GM12878 (cell line): ENCODE measurements around the gene CA9. TPM values are rescaled to one million over a fixed set of nuclear protein-coding genes. Genes with fewer than 3 reads are reported as not detected.

Source experiments
- ATAC-seq: fragments of 200-7000 bp; cut with Tn5 transposase; 3 replicates; pipeline ENCODE4 v1.9.1; 2020; ENCODE audit warnings: mild to moderate bottlenecking, moderate library complexity
- BruUV-seq: library from RNA; stranded (reverse); fragments of 400-500 nt; replicated peaks from 2 replicates; lab custom pipeline; 2021; lab: Mats Ljungman, UMichigan
- CTCF ChIA-PET: fragments of 300-600 bp; sonication (Branson Sonifier 250); formaldehyde crosslinking; extraction: SDS; loops from one replicate; lab custom pipeline; 2021; ENCODE audit warnings: inconsistent platforms; lab: Yijun Ruan, JAX
- POLR2A ChIA-PET: fragments of 350-600 bp; formaldehyde crosslinking; extraction: SDS; loops from one replicate; lab custom pipeline; 2021; ENCODE audit warnings: inconsistent platforms; lab: Charles Lee
- RAD21 ChIA-PET: fragments of 300-600 bp; sonication (Branson Sonifier 250); formaldehyde crosslinking; loops from one replicate; lab custom pipeline; 2023; ENCODE audit warnings: antibody characterized with exemption; ENCODE audit not compliant: unreplicated experiment; lab: Charles Lee
- SMC1A ChIA-PET: fragments of 300-600 bp; sonication (Branson Sonifier 250); formaldehyde crosslinking; loops from one replicate; lab custom pipeline; 2023; ENCODE audit not compliant: unreplicated experiment, uncharacterized antibody; lab: Charles Lee
- DNase-seq: peaks from one replicate; pipeline ENCODE4 v3.0.0-alpha.2; 2011; ENCODE audit warnings: low read depth, low spot score
- FAIRE-seq: peaks from 3 replicates; lab custom pipeline; 2011; peaks lifted over from hg19 to GRCh38; lab: Jason Lieb, UNC
- H2AFZ ChIP-seq: 2 replicates; pipeline ENCODE4 v1.6.0; 2011; ENCODE audit warnings: low read depth, low read length, control low read depth; ENCODE audit not compliant: control insufficient read depth
- H3K27ac ChIP-seq: 2 replicates; pipeline ENCODE4 v1.5.1; 2011; ENCODE audit warnings: control low read depth; ENCODE audit not compliant: control insufficient read depth, insufficient read depth
- H3K27me3 ChIP-seq, 2 experiments: replicated peaks in 1 of 2; 2 replicates each; pipeline versions ENCODE4 v1.6.0 to v1.6.1; 2011; ENCODE audit warnings: low read length in 1 of 2; ENCODE audit not compliant: control insufficient read depth in 2 of 2, insufficient read depth in 2 of 2
- H3K36me3 ChIP-seq, 2 experiments: 2 replicates each; pipeline ENCODE4 v1.5.1; 2011; ENCODE audit warnings: low read length in 1 of 2; ENCODE audit not compliant: control insufficient read depth in 2 of 2, insufficient read depth in 2 of 2
- H3K4me1 ChIP-seq: 2 replicates; pipeline ENCODE4 v1.6.1; 2011; ENCODE audit warnings: mild to moderate bottlenecking, low read length, moderate library complexity, mixed read lengths; ENCODE audit not compliant: control insufficient read depth, insufficient read depth
- H3K4me2 ChIP-seq: 2 replicates; pipeline ENCODE4 v1.6.0; 2011; ENCODE audit warnings: control low read depth; ENCODE audit not compliant: control insufficient read depth, insufficient read depth
- H3K4me3 ChIP-seq: fragments of 200-600 bp; sonication (generic); 2 replicates; pipeline ENCODE4 v1.5.1; 2016
- H3K79me2 ChIP-seq: 2 replicates; pipeline ENCODE4 v1.6.0; 2011; ENCODE audit warnings: low read length; ENCODE audit not compliant: control insufficient read depth, insufficient read depth
- H3K9ac ChIP-seq: 2 replicates; pipeline ENCODE4 v1.8.0; 2011; ENCODE audit warnings: low read length, control low read depth, mixed read lengths; ENCODE audit not compliant: control insufficient read depth, insufficient read depth
- H3K9me3 ChIP-seq: replicated peaks from 3 replicates; pipeline ENCODE4 v1.5.1; 2011; ENCODE audit warnings: mild to moderate bottlenecking, low read length; ENCODE audit not compliant: control insufficient read depth, insufficient read depth
- H4K20me1 ChIP-seq: 2 replicates; pipeline ENCODE4 v1.6.0; 2011; ENCODE audit not compliant: control insufficient read depth, insufficient read depth
- CEBPB ChIP-seq, 2 experiments: fragments of 150-350 bp in 1 of 2; IDR thresholded peaks; 2 replicates each; pipeline ENCODE4 v1.6.1; 2012 to 2014; ENCODE audit warnings: low read depth in 2 of 2, low read length in 2 of 2, borderline replicate concordance in 1 of 2, inconsistent platforms in 1 of 2
- EP300 ChIP-seq, 2 experiments: fragments of 150-350 bp in 1 of 2; IDR thresholded peaks; 2 replicates each; pipeline ENCODE4 v1.6.1; 2011 to 2012; ENCODE audit warnings: low read depth in 2 of 2, low read length in 2 of 2, borderline replicate concordance in 1 of 2, improper control_type of control experiment in 1 of 2, inconsistent platforms in 1 of 2; ENCODE audit not compliant: control insufficient read depth in 1 of 2
- ETV6 ChIP-seq, 2 experiments: fragments of 450-650 bp in 1 of 2; IDR thresholded peaks in 1 of 2; conservative IDR thresholded peaks in 1 of 2; 2 replicates each; pipeline ENCODE4 v1.6.1; 2014; ENCODE audit warnings: antibody characterized with exemption in 1 of 2, borderline replicate concordance in 1 of 2, low read depth in 1 of 2, mild to moderate bottlenecking in 1 of 2, moderate library complexity in 1 of 2
- GABPA ChIP-seq: IDR thresholded peaks from 2 replicates; pipeline ENCODE4 v1.6.1; 2014; ENCODE audit warnings: antibody characterized with exemption, low read depth, mild to moderate bottlenecking, inconsistent platforms
- HCFC1 ChIP-seq: fragments of 150-350 bp; IDR thresholded peaks from 2 replicates; pipeline ENCODE4 v1.6.1; 2014; ENCODE audit warnings: low read length
- IRF4 ChIP-seq: IDR thresholded peaks from 2 replicates; pipeline ENCODE4 v1.6.1; 2011; ENCODE audit warnings: low read depth, low read length
- NRF1 ChIP-seq: conservative IDR thresholded peaks from 2 replicates; pipeline ENCODE4 v1.6.1; 2011; ENCODE audit warnings: mild to moderate bottlenecking, low read depth, low read length, improper control_type of control experiment
- SMARCA5 ChIP-seq: fragments of 450-650 bp; IDR thresholded peaks from 2 replicates; pipeline ENCODE4 v1.6.1; 2017; ENCODE audit warnings: mild to moderate bottlenecking
- SMC3 ChIP-seq: IDR thresholded peaks from 2 replicates; pipeline ENCODE4 v1.6.1; 2011; ENCODE audit warnings: low read length, improper control_type of control experiment, borderline replicate concordance
- SREBF2 ChIP-seq: IDR thresholded peaks from 2 replicates; pipeline ENCODE4 v1.6.1; 2012; ENCODE audit warnings: mild to moderate bottlenecking, low read length
- TCF3 ChIP-seq: IDR thresholded peaks from 2 replicates; pipeline ENCODE4 v1.6.1; 2012; ENCODE audit warnings: low read depth, mild to moderate bottlenecking, low read length, borderline replicate concordance; ENCODE audit not compliant: insufficient read depth
- TCF7 ChIP-seq: IDR thresholded peaks from 2 replicates; pipeline ENCODE4 v1.6.1; 2014; ENCODE audit warnings: antibody characterized with exemption, borderline replicate concordance
- YY1 ChIP-seq: IDR thresholded peaks from 2 replicates; pipeline ENCODE4 v1.6.1; 2011; ENCODE audit warnings: low read depth, mild to moderate bottlenecking, low read length
- WGBS: methylation state at CpG from one replicate; pipeline ENCODE4 v1.1.6; 2016; ENCODE audit warnings: low lambda C conversion rate; ENCODE audit not compliant: insufficient replicate concordance, insufficient coverage; ENCODE audit errors: missing lambda C conversion rate; 5-methylcytosine and 5-hydroxymethylcytosine counted together
- in situ Hi-C: fragments of 300-500 bp; cut with MboI; formaldehyde crosslinking; loops from 9 replicates; pipeline ENCODE4 v1.14.3; 2018; ENCODE audit warnings: mixed read lengths
- intact Hi-C: fragments of 100-400 bp; cut with micrococcal nuclease; formaldehyde crosslinking; loops from one replicate; pipeline ENCODE4 v1.14.2; 2022; ENCODE audit not compliant: unreplicated experiment
- polyA plus RNA-seq, 11 experiments: library from polyadenylated mRNA; depleted of rRNA in 4 of 11; unstranded in 6 of 11; stranded (reverse) in 5 of 11; fragments of >200 nt; fragmentation: Nextera tagmentation in 4 of 11; fragmentation: Illumina TruSeq in 1 of 11; extraction: Ambion mirVana in 4 of 11; extraction: Trizol in 1 of 11; gene quantifications; 1 replicate in 1 of 11; 2 replicates in 10 of 11; pipeline versions ENCODE4 v1.2.1 to v1.2.3, GENCODE V29; 2011 to 2016; ENCODE audit warnings: inconsistent platforms in 2 of 11, missing spikeins in 2 of 11, low read depth in 1 of 11
- total RNA-seq, 4 experiments: library from RNA; depleted of rRNA in 3 of 4; stranded (reverse); fragments of >200 nt in 3 of 4; fragmentation: Illumina TruSeq in 1 of 4; extraction: Trizol in 1 of 4; gene quantifications; 2 replicates each; pipeline versions ENCODE4 v1.2.1 to v1.2.3, GENCODE V29; 2013 to 2021

The CA9 gene
- total and polyA plus RNA-seq, 10 of the 15 experiments (the other 5 are each of a cell fraction or from before 2014, with no cell fraction given), result 0.53 to 6.6 (median 1.2) TPM

- intact Hi-C loops, result no loop called here
- H3K4me2 ChIP-seq, result no peak overlapping the region
- H3K79me2 ChIP-seq, result no peaks in the 10 kb centered on the region
- H2AFZ ChIP-seq, result no peak overlapping the region
- H3K27ac ChIP-seq, result no peak overlapping the region
- FAIRE-seq, result no peak
- no peak for TF ChIP-seq YY1
- no peak for TF ChIP-seq TCF3
- TF ChIP-seq NRF1, result no peak
- no peak for TF ChIP-seq ETV6 (conservative IDR thresholded peaks at IDR 0.05 in 1 of 2, IDR thresholded peaks at IDR 0.05 in 1 of 2; ENCODE audit: borderline replicate concordance in 1 of 2, low read depth in 1 of 2)
- no peak for TF ChIP-seq SMC3
- TF ChIP-seq IRF4, result no peak
- TF ChIP-seq TCF7, result no peak
- TF ChIP-seq HCFC1, result no peak
- TF ChIP-seq CEBPB (IDR thresholded peaks at IDR 0.05; ENCODE audit: borderline replicate concordance in 1 of 2, low read depth in 2 of 2, low read length in 2 of 2), result no peak
- no peak for TF ChIP-seq SMARCA5
- TF ChIP-seq EP300 (IDR thresholded peaks at IDR 0.05; ENCODE audit: borderline replicate concordance in 1 of 2, control insufficient read depth in 1 of 2, low read depth in 2 of 2, low read length in 2 of 2), result no peak
- no peak for TF ChIP-seq SREBF2
- no peak for TF ChIP-seq GABPA
- no peak for ATAC-seq
- BruUV-seq, result no TSS peak
- CTCF ChIA-PET, result interaction anchor here (4.1 to 5.8 kb wide), 2 partner anchors 11 to 19 kb away, joined by 33 to 39 read pairs; no protein-coding TSS in a partner anchor
- H3K36me3 ChIP-seq, result peaks cover 56 to 68% of the 10 kb centered on the region in 2 experiments
- peaks cover 14% of the 10 kb centered on the region for H3K4me1 ChIP-seq
- no peaks in the 10 kb centered on the region for H3K27me3 ChIP-seq
- WGBS, result 93% methylated on average over 4 of the region's 4 CpGs
- SMC1A ChIA-PET, result interaction anchor here (1.0 kb wide), 1 partner anchor 14 kb away, joined by 3 read pairs; no protein-coding TSS in a partner anchor
- H4K20me1 ChIP-seq, result no peaks in the 10 kb centered on the region
- no peak overlapping the region for H3K4me3 ChIP-seq
- no peaks in the 10 kb centered on the region for H3K9me3 ChIP-seq
- in situ Hi-C loops, result no loop called here
- POLR2A ChIA-PET, result interaction anchor here (1.1 to 1.4 kb wide), 3 partner anchors 11 to 19 kb away, joined by 3 to 4 read pairs (median 4); no protein-coding TSS in a partner anchor
- RAD21 ChIA-PET, result no interaction called here
- no peak overlapping the region for H3K9ac ChIP-seq
- no peak for DNase-seq
Measured at GRCh38 chr9:35708146-35708545, 34.4 kb downstream of the CA9 start.
